Lower lobe of right lung (tissue), 2 donors: ENCODE data around the gene COL9A3. TPM values are rescaled to one million over a fixed set of nuclear protein-coding genes. Genes with fewer than 3 reads are reported as not detected.

ENCODE experiments used
- ATAC-seq, 2 donors: fragments of 200-7000 bp; cut with Tn5 transposase; one replicate each; pipeline ENCODE4 v1.9.1; 2020 to 2022; ENCODE audit warnings: mild to moderate bottlenecking in 2 of 2, moderate library complexity in 2 of 2
- DNase-seq: peaks from one replicate; pipeline ENCODE4 v3.0.0-alpha.2; 2020
- H3K27ac ChIP-seq: fragments of 200-600 bp; one replicate; pipeline ENCODE4 v1.8.0; 2022
- H3K27me3 ChIP-seq: fragments of 200-600 bp; one replicate; pipeline ENCODE4 v1.8.0; 2022; ENCODE audit warnings: low read depth
- H3K36me3 ChIP-seq: fragments of 200-600 bp; one replicate; pipeline ENCODE4 v1.8.0; 2022; ENCODE audit warnings: mild to moderate bottlenecking
- H3K4me1 ChIP-seq: fragments of 200-600 bp; one replicate; pipeline ENCODE4 v1.8.0; 2022
- H3K4me3 ChIP-seq: fragments of 200-600 bp; one replicate; pipeline ENCODE4 v1.8.0; 2022; ENCODE audit warnings: mild to moderate bottlenecking
- H3K9me3 ChIP-seq: fragments of 200-600 bp; one replicate; pipeline ENCODE4 v1.8.0; 2022
- intact Hi-C: fragments of 100-400 bp; cut with DNase I; formaldehyde crosslinking; loops from one replicate; pipeline ENCODE4 v1.11.0; 2022
- total RNA-seq: library from RNA; stranded (reverse); fragmentation: NEBNext Ultra II Directional; extraction: Animal tissue kit (Norgen Biotek cat#: 25700); gene quantifications from one replicate; pipeline ENCODE4 v1.2.1, GENCODE V29; 2021
- TF ChIP-seq, protein P1 (sequence below): fragments of 200-600 bp; IDR thresholded peaks from one replicate; pipeline ENCODE4 v1.8.0; 2022; ENCODE audit warnings: antibody characterized with exemption, mild to moderate bottlenecking
- donor health status: DM: no; HTN: yes; CAD: no; lungs with severe emphysema.

The COL9A3 gene
- total RNA-seq, 1 donor from 2014 or later: 0.89 TPM

DNA sequence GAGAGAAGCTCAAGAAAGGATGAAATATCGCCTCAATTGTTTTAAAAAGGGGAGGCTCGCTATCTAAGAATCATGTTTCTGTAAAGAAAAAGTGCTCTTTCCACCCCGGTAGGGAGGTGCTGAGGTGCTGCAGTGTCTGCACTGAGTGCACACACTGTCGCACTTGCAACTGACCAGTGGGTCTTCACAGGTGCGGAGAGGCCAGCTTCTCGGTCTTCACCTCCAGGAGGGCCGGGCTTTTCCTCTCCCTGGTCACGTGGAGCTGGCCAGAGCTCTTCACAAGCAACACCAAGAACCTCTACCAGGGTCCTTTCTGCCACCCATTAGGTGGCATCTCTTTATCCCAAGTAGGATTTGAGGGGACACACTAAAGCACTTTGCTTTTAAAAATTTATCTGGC, 72.6 kb downstream of the COL9A3 start:
- peaks cover 85% of the 10 kb centered on the region for H3K36me3 ChIP-seq
- no peak for DNase-seq
- intact Hi-C loops: no loop called here
- TF ChIP-seq, protein P1, sequence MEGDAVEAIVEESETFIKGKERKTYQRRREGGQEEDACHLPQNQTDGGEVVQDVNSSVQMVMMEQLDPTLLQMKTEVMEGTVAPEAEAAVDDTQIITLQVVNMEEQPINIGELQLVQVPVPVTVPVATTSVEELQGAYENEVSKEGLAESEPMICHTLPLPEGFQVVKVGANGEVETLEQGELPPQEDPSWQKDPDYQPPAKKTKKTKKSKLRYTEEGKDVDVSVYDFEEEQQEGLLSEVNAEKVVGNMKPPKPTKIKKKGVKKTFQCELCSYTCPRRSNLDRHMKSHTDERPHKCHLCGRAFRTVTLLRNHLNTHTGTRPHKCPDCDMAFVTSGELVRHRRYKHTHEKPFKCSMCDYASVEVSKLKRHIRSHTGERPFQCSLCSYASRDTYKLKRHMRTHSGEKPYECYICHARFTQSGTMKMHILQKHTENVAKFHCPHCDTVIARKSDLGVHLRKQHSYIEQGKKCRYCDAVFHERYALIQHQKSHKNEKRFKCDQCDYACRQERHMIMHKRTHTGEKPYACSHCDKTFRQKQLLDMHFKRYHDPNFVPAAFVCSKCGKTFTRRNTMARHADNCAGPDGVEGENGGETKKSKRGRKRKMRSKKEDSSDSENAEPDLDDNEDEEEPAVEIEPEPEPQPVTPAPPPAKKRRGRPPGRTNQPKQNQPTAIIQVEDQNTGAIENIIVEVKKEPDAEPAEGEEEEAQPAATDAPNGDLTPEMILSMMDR: no peak
- H3K4me3 ChIP-seq: no peak overlapping the region
- H3K27ac ChIP-seq: no peak overlapping the region
- no peaks in the 10 kb centered on the region for H3K27me3 ChIP-seq
- H3K4me1 ChIP-seq: no peaks in the 10 kb centered on the region
- no peak for ATAC-seq
- no peaks in the 10 kb centered on the region for H3K9me3 ChIP-seq

DNA sequence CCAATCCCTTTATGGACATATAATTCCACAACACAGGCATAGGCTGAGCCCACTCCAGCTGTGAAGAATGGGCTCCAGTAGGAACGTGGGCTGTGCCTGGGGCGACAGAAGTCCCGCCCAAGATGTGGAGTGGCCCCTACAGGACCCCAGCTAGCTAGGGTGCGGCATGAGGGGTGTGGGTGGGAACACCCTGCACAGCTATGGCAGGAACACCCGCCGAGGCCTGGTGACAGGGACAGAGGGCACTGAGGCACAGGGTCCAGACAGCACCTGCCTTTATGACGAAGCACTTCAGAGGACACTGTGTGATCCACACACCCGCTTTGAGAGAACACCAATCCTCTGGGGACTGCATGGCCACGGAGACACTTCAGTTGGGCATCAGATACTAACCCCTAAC, 73.0 kb downstream of the COL9A3 start:
- ATAC-seq (no peak), DNase-seq (no peak)
- no peaks in the 10 kb centered on the region for H3K27me3 ChIP-seq
- H3K4me1 ChIP-seq: no peaks in the 10 kb centered on the region
- no peak overlapping the region for H3K4me3 ChIP-seq
- intact Hi-C loops: no loop called here
- no peak overlapping the region for H3K27ac ChIP-seq
- peaks cover 90% of the 10 kb centered on the region for H3K36me3 ChIP-seq
- no peaks in the 10 kb centered on the region for H3K9me3 ChIP-seq
- TF ChIP-seq, protein P1: no peak

- Histone ChIP-seq H3K9me3 (no peaks in the 10 kb centered on the region), H3K36me3 (peaks cover 96% of the 10 kb centered on the region), H3K27me3 (no peaks in the 10 kb centered on the region), H3K4me1 (no peaks in the 10 kb centered on the region), H3K27ac (no peak overlapping the region), H3K4me3 (no peak overlapping the region)
- intact Hi-C loops: no loop called here
- TF ChIP-seq, protein P1: no peak
- no peak for DNase-seq
- ATAC-seq: no peak
Measured at GRCh38 chr20:62890444-62890843, 73.6 kb downstream of the COL9A3 start.

Other genes starting within 250 kb of the COL9A3 start
- 72.4 TPM for gene SLCO4A1, start 174.5 kb upstream of the COL9A3 start, total RNA-seq
- not detected for gene NTSR1, start 108.2 kb upstream of the COL9A3 start, total RNA-seq
- 8.3 TPM for gene MRGBP, start 20.6 kb upstream of the COL9A3 start, total RNA-seq
- gene OGFR, start 12.2 kb upstream of the COL9A3 start, total RNA-seq: 69.4 TPM
- 8.2 TPM for gene TCFL5, start 44.8 kb downstream of the COL9A3 start, total RNA-seq
- 54.6 TPM for gene DIDO1, start 109.5 kb downstream of the COL9A3 start, total RNA-seq
- gene GID8, start 121.1 kb downstream of the COL9A3 start, total RNA-seq: 26.2 TPM
- gene SLC17A9, start 135.7 kb downstream of the COL9A3 start, total RNA-seq: 10.4 TPM
- not detected for gene BHLHE23, start 189.9 kb downstream of the COL9A3 start, total RNA-seq